Stimulated activated memory B cell treated with anti-CD40 and anti-IgM and Interleukin-4, amounts not matched to agents 10 μg/mL and 1 μg/mL and 100 μg/mL, for 72 hours (primary cell): ENCODE data around the gene UBR7.
"Not testable (repeated sequence)": the region's sequence is repeated elsewhere in the genome, so short reads cannot be mapped to it uniquely, and the experiment has no call there.

Experiments
- ATAC-seq: fragments of 150-1000 bp; cut with Tn5 transposase; 2 replicates; pipeline ENCODE4 v1.10.0; 2021
- H3K27ac Mint-ChIP-seq: one replicate; pipeline ENCODE4 v1.8.0; 2022; ENCODE audit warnings: mild to moderate bottlenecking, mixed read lengths
- H3K27me3 Mint-ChIP-seq: one replicate; pipeline ENCODE4 v1.8.0; 2022; ENCODE audit warnings: mixed read lengths
- H3K36me3 Mint-ChIP-seq: one replicate; pipeline ENCODE4 v1.8.0; 2022; ENCODE audit warnings: mixed read lengths
- H3K4me1 Mint-ChIP-seq: one replicate; pipeline ENCODE4 v1.8.0; 2022; ENCODE audit warnings: mixed read lengths
- H3K4me3 Mint-ChIP-seq: one replicate; pipeline ENCODE4 v1.8.0; 2022; ENCODE audit warnings: mild to moderate bottlenecking, moderate library complexity, mixed read lengths
- H3K9me3 Mint-ChIP-seq: one replicate; pipeline ENCODE4 v1.8.0; 2022; ENCODE audit warnings: mixed read lengths

UBR7 gene

GRCh38 chr14:93206793-93207467 is at the start of gene UBR7, which contains the start of gene GON7:
Gene UBR7 (plus strand): TSS chr14:93207256. CDS start chr14:93207292, 36 bp downstream.
Gene GON7 (minus strand): TSS chr14:93207065. CDS start chr14:93207037, 28 bp downstream.
- Mint-ChIP-seq H3K36me3 (peaks cover 5% of the 10 kb centered on the region), H3K9me3 (no peaks in the 10 kb centered on the region), H3K4me1 (peaks cover 58% of the 10 kb centered on the region), H3K27ac (peak within 1 kb of the TSS; percentile 86), H3K4me3 (peak within 1 kb of the TSS; percentile 92), H3K27me3 (no peaks in the 10 kb centered on the region)
- peak; percentile 96 for ATAC-seq

GRCh38 chr14:93158349-93158748 is 48.7 kb upstream of the UBR7 start:
- H3K4me1 Mint-ChIP-seq, H3K27ac Mint-ChIP-seq, ATAC-seq, H3K9me3 Mint-ChIP-seq, H3K36me3 Mint-ChIP-seq, H3K4me3 Mint-ChIP-seq, H3K27me3 Mint-ChIP-seq: not testable (repeated sequence)

GRCh38 chr14:93159625-93160352 is 47.3 kb upstream of the UBR7 start:
- H3K36me3 Mint-ChIP-seq, H3K27me3 Mint-ChIP-seq, H3K4me1 Mint-ChIP-seq, H3K27ac Mint-ChIP-seq, H3K9me3 Mint-ChIP-seq, H3K4me3 Mint-ChIP-seq, ATAC-seq: not testable (repeated sequence)

GRCh38 chr14:93160353-93160801 is 46.7 kb upstream of the UBR7 start:
- H3K9me3 Mint-ChIP-seq = no peaks in the 10 kb centered on the region
- no peaks in the 10 kb centered on the region for H3K27me3 Mint-ChIP-seq
- H3K27ac Mint-ChIP-seq = no peak overlapping the region
- H3K4me3 Mint-ChIP-seq = no peak overlapping the region
- no peaks in the 10 kb centered on the region for H3K4me1 Mint-ChIP-seq
- no peak for ATAC-seq
- H3K36me3 Mint-ChIP-seq = no peaks in the 10 kb centered on the region

- Mint-ChIP-seq H3K4me3 (no peak overlapping the region), H3K27ac (no peak overlapping the region), H3K27me3 (no peaks in the 10 kb centered on the region), H3K9me3 (no peaks in the 10 kb centered on the region), H3K36me3 (no peaks in the 10 kb centered on the region), H3K4me1 (no peaks in the 10 kb centered on the region)
- no peak for ATAC-seq
Measured at GRCh38 chr14:93161411-93161940, 45.6 kb upstream of the UBR7 start.

GRCh38 chr14:93163564-93163963 is 43.5 kb upstream of the UBR7 start:
- H3K36me3 Mint-ChIP-seq = no peaks in the 10 kb centered on the region
- H3K27me3 Mint-ChIP-seq = no peaks in the 10 kb centered on the region
- no peak for ATAC-seq
- H3K4me3 Mint-ChIP-seq = no peak overlapping the region
- no peak overlapping the region for H3K27ac Mint-ChIP-seq
- no peaks in the 10 kb centered on the region for H3K4me1 Mint-ChIP-seq
- no peaks in the 10 kb centered on the region for H3K9me3 Mint-ChIP-seq

GRCh38 chr14:93165271-93166265 is 41.5 kb upstream of the UBR7 start:
- not testable (repeated sequence) for H3K36me3 Mint-ChIP-seq, ATAC-seq, H3K9me3 Mint-ChIP-seq, H3K4me1 Mint-ChIP-seq, H3K27me3 Mint-ChIP-seq, H3K4me3 Mint-ChIP-seq
- H3K27ac Mint-ChIP-seq = peak overlapping the region; percentile 17

GRCh38 chr14:93168610-93169009 is 38.4 kb upstream of the UBR7 start:
- not testable (repeated sequence) for H3K27me3 Mint-ChIP-seq, H3K36me3 Mint-ChIP-seq, H3K4me3 Mint-ChIP-seq, H3K4me1 Mint-ChIP-seq, H3K9me3 Mint-ChIP-seq, H3K27ac Mint-ChIP-seq, ATAC-seq

- ATAC-seq, H3K27me3 Mint-ChIP-seq, H3K4me1 Mint-ChIP-seq, H3K36me3 Mint-ChIP-seq, H3K4me3 Mint-ChIP-seq, H3K27ac Mint-ChIP-seq, H3K9me3 Mint-ChIP-seq: not testable (repeated sequence)
Measured at GRCh38 chr14:93169619-93170018, 37.4 kb upstream of the UBR7 start.

GRCh38 chr14:93170141-93170540 is 36.9 kb upstream of the UBR7 start:
- not testable (repeated sequence) for H3K4me3 Mint-ChIP-seq, H3K36me3 Mint-ChIP-seq, H3K27me3 Mint-ChIP-seq, H3K27ac Mint-ChIP-seq, ATAC-seq, H3K4me1 Mint-ChIP-seq, H3K9me3 Mint-ChIP-seq

GRCh38 chr14:93171376-93171775 is 35.7 kb upstream of the UBR7 start:
- no peaks in the 10 kb centered on the region for H3K4me1 Mint-ChIP-seq
- no peak for ATAC-seq
- H3K9me3 Mint-ChIP-seq = no peaks in the 10 kb centered on the region

GRCh38 chr14:93173943-93174395 is 33.1 kb upstream of the UBR7 start:
- no peaks in the 10 kb centered on the region for H3K36me3 Mint-ChIP-seq
- H3K4me1 Mint-ChIP-seq = no peaks in the 10 kb centered on the region
- no peaks in the 10 kb centered on the region for H3K9me3 Mint-ChIP-seq
- no peak for ATAC-seq
- H3K4me3 Mint-ChIP-seq = no peak overlapping the region
- no peak overlapping the region for H3K27ac Mint-ChIP-seq
- H3K27me3 Mint-ChIP-seq = no peaks in the 10 kb centered on the region

More at GRCh38 chr14:93171376-93171775, 35.7 kb upstream of the UBR7 start:
- Mint-ChIP-seq H3K4me3 (no peak overlapping the region), H3K27ac (no peak overlapping the region), H3K27me3 (no peaks in the 10 kb centered on the region), H3K36me3 (no peaks in the 10 kb centered on the region)

GRCh38 chr14:93174731-93175130 is 32.3 kb upstream of the UBR7 start:
- H3K4me3 Mint-ChIP-seq, H3K4me1 Mint-ChIP-seq, H3K9me3 Mint-ChIP-seq, ATAC-seq, H3K27me3 Mint-ChIP-seq, H3K36me3 Mint-ChIP-seq, H3K27ac Mint-ChIP-seq: not testable (repeated sequence)

- no peak for ATAC-seq
- Mint-ChIP-seq H3K27me3 (no peaks in the 10 kb centered on the region), H3K4me1 (no peaks in the 10 kb centered on the region), H3K36me3 (no peaks in the 10 kb centered on the region), H3K9me3 (no peaks in the 10 kb centered on the region), H3K4me3 (no peak overlapping the region), H3K27ac (no peak overlapping the region)
Measured at GRCh38 chr14:93175492-93175891, 31.6 kb upstream of the UBR7 start.
